ENCODE data around the gene NELFA. TPM values are rescaled to one million over a fixed set of nuclear protein-coding genes. Genes with fewer than 3 reads are reported as not detected.

NELFA gene
- total and polyA plus RNA-seq, 2 of the 4 experiments (the other 2 are of a cell fraction), result 4.3 to 21.9 TPM

- H3K4me3 ChIP-seq (ENCODE audit: insufficient read depth, low read depth, low read length), result no peak overlapping the region
- in situ Hi-C loops (cut with MboI; ENCODE audit: low sequenced_read_pairs), result no loop called here
- no CpG with 5 or more reads among the region's 6 CpGs for WGBS, 2 experiments (ENCODE audit: extremely low coverage in 2 of 2, insufficient read length in 1 of 2)
These were observed 45.4 kb upstream of the NELFA start for GRCh38 chr4:2054217-2054616.

More at GRCh38 chr4:2054217-2054616, 45.4 kb upstream of the NELFA start:
- CTCF ChIA-PET, result no interaction called here
- no peak overlapping the region for H3K4me2 ChIP-seq (ENCODE audit: low read depth, low read length)
- H4K8ac ChIP-seq (ENCODE audit: low read depth in 2 of 2, low read length in 2 of 2), result no peak overlapping the region
- H2AK5ac ChIP-seq (ENCODE audit: low read depth, low read length), result no peak overlapping the region
- H2BK20ac ChIP-seq (ENCODE audit: low read depth, low read length), result no peak overlapping the region
- H2BK5ac ChIP-seq (ENCODE audit: low read depth, low read length, poor library complexity, severe bottlenecking), result no peak overlapping the region
- H3K14ac ChIP-seq (replicated peaks; ENCODE audit: low read depth, low read length), result no peak overlapping the region
- no peak overlapping the region for H2AK9ac ChIP-seq (replicated peaks; ENCODE audit: low read depth, low read length, poor library complexity)
- no peak overlapping the region for H4K5ac ChIP-seq (ENCODE audit: low read depth, low read length)
- H4K91ac ChIP-seq (ENCODE audit: insufficient read depth, low read depth, low read length), result no peak overlapping the region
- DNase-seq, result no peak
- H3K4me1 ChIP-seq (ENCODE audit: control insufficient read depth, insufficient read depth, low read length), result peaks cover 1% of the 10 kb centered on the region; the same call in 1 of the 2 replicates
- H3K9ac ChIP-seq (ENCODE audit: low read depth, low read length), result no peak overlapping the region
- H3K27ac ChIP-seq (ENCODE audit: insufficient read depth, low read length), result no peak overlapping the region
- H3K9me3 ChIP-seq (ENCODE audit: control insufficient read depth, insufficient read depth, low read length), result no peaks in the 10 kb centered on the region; the same call in 1 of the 2 replicates
- no peak overlapping the region for H2AFZ ChIP-seq (replicated peaks; ENCODE audit: low read length, poor library complexity)
- dilution Hi-C loops (cut with HindIII; ENCODE audit: low sequenced_read_pairs, unreplicated experiment), result no loop called here
- no peak overlapping the region for H3K23ac ChIP-seq (ENCODE audit: low read depth, low read length)
- H4K20me1 ChIP-seq (ENCODE audit: insufficient read depth, low read length), result no peaks in the 10 kb centered on the region
- intact Hi-C loops (cut with micrococcal nuclease), result no loop called here
- no TSS peak for BruUV-seq (replicated peaks)
- peaks cover 42% of the 10 kb centered on the region for H3K27me3 ChIP-seq (ENCODE audit: control insufficient read depth, insufficient read depth, low read length)
- no peaks in the 10 kb centered on the region for H3K79me1 ChIP-seq (ENCODE audit: low read depth in 1 of 2, low read length in 2 of 2)
- ATAC-seq (ENCODE audit: low read depth), result no peak
- no peak overlapping the region for H3K18ac ChIP-seq (ENCODE audit: low read depth, low read length)
- no peaks in the 10 kb centered on the region for H3K36me3 ChIP-seq (ENCODE audit: control insufficient read depth, insufficient read depth, low read length)
- no peak overlapping the region for H3K4ac ChIP-seq (ENCODE audit: low read depth, low read length)
- H3K56ac ChIP-seq (ENCODE audit: extremely low read depth, insufficient read depth, low read length), result no peak overlapping the region
- H3K9me1 ChIP-seq (ENCODE audit: insufficient read depth, low read length), result no peaks in the 10 kb centered on the region
- TF ChIP-seq CTCF (conservative IDR thresholded peaks at IDR 0.05; ENCODE audit: low read depth, low read length) (no peak), MAZ (IDR thresholded peaks at IDR 0.05; ENCODE audit: borderline replicate concordance, low read depth, low read length) (no peak), CHD1 (IDR thresholded peaks at IDR 0.05; ENCODE audit: low read depth, low read length) (no peak), MXI1 (IDR thresholded peaks at IDR 0.05; ENCODE audit: borderline replicate concordance, low read depth, low read length) (no peak), USF2 (IDR thresholded peaks at IDR 0.05; ENCODE audit: low read depth, low read length) (no peak), NFE2L2 (IDR thresholded peaks at IDR 0.05; ENCODE audit: low read depth, low read length) (no peak), SMC3 (IDR thresholded peaks at IDR 0.05; ENCODE audit: low read depth, low read length) (no peak), FOS (IDR thresholded peaks at IDR 0.05; ENCODE audit: low read depth, low read length) (no peak), ELK1 (IDR thresholded peaks at IDR 0.05; ENCODE audit: borderline replicate concordance, low read depth, low read length) (no peak), RAD21 (IDR thresholded peaks at IDR 0.05; ENCODE audit: low read length) (no peak), MAFK (IDR thresholded peaks at IDR 0.05; ENCODE audit: low read depth, low read length) (no peak), RCOR1 (IDR thresholded peaks at IDR 0.05; ENCODE audit: insufficient replicate concordance, low read length) (no peak), RFX5 (IDR thresholded peaks at IDR 0.05; ENCODE audit: low read depth, low read length) (no peak), BHLHE40 (IDR thresholded peaks at IDR 0.05; ENCODE audit: low read depth, low read length) (no peak), CEBPB (IDR thresholded peaks at IDR 0.05; ENCODE audit: low read depth, low read length) (no peak), POLR2A (IDR thresholded peaks at IDR 0.05; ENCODE audit: low read depth, low read length) (no peak)
- no peak overlapping the region for H2BK120ac ChIP-seq (ENCODE audit: low read depth, low read length)
- no peak overlapping the region for H2BK15ac ChIP-seq (ENCODE audit: low read depth, low read length)
- POLR2A ChIA-PET (ENCODE audit: unreplicated experiment), result no interaction called here
